Stimulated activated memory B cell treated with anti-CD40 and anti-IgM and Interleukin-4, amounts not matched to agents 10 μg/mL and 1 μg/mL and 100 μg/mL, for 72 hours (primary cell): ENCODE measurements around the gene MRGPRD.

Experiments used
- ATAC-seq: fragments of 150-1000 bp; cut with Tn5 transposase; 2 replicates; pipeline ENCODE4 v1.10.0; 2021
- H3K27ac Mint-ChIP-seq: one replicate; pipeline ENCODE4 v1.8.0; 2022; ENCODE audit warnings: mild to moderate bottlenecking, mixed read lengths
- H3K27me3 Mint-ChIP-seq: one replicate; pipeline ENCODE4 v1.8.0; 2022; ENCODE audit warnings: mixed read lengths
- H3K36me3 Mint-ChIP-seq: one replicate; pipeline ENCODE4 v1.8.0; 2022; ENCODE audit warnings: mixed read lengths
- H3K4me1 Mint-ChIP-seq: one replicate; pipeline ENCODE4 v1.8.0; 2022; ENCODE audit warnings: mixed read lengths
- H3K4me3 Mint-ChIP-seq: one replicate; pipeline ENCODE4 v1.8.0; 2022; ENCODE audit warnings: mild to moderate bottlenecking, moderate library complexity, mixed read lengths
- H3K9me3 Mint-ChIP-seq: one replicate; pipeline ENCODE4 v1.8.0; 2022; ENCODE audit warnings: mixed read lengths

The MRGPRD gene

DNA sequence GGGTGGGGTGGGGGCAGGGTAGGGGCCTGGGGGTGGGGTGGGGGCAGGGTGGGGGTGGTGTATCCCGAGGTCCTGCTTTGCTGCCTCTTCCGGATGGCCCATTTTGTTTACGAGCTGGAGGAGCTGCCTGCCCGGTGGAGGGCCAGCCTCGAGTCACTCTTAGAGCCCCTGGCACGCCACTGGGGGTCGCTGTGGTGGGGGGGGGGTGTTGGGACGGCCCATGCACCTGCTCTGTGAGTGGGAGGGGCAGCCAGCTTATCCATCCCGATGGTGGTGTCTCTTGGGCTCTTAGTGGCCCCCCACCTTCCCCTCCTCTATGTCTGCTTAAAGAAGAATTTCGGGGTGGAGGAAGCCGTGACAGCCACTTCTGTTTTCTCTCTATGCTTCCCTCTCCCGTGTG is 24.6 kb downstream of the MRGPRD start:
- peaks cover 53% of the 10 kb centered on the region for H3K27me3 Mint-ChIP-seq
- peak overlapping the region; percentile 42 for H3K27ac Mint-ChIP-seq
- ATAC-seq = peak; percentile 46
- peaks cover 14% of the 10 kb centered on the region for H3K4me1 Mint-ChIP-seq
- no peaks in the 10 kb centered on the region for H3K36me3 Mint-ChIP-seq
- H3K9me3 Mint-ChIP-seq = no peaks in the 10 kb centered on the region
- no peak overlapping the region for H3K4me3 Mint-ChIP-seq

DNA sequence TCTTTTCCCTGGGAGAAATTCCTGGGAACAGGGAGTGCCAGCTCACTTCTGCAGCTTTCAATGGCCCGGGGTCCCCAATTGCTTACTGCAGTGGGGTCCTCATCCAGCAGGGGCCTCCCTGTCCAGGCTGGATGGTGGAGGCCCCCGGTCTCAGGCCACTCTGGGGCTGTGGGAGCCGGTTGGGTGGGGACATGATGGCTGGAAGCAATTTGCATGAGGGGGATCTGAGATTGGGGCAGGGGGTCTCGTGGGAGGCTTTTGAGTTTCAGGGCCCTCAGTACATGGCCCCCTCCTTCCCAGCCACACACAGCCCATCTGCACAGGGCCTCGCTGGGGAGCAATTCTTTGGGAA is 25.2 kb downstream of the MRGPRD start:
- Mint-ChIP-seq H3K4me1 (peaks cover 14% of the 10 kb centered on the region), H3K4me3 (no peak overlapping the region), H3K36me3 (no peaks in the 10 kb centered on the region), H3K27ac (peak overlapping the region; percentile 72), H3K27me3 (peaks cover 48% of the 10 kb centered on the region), H3K9me3 (no peaks in the 10 kb centered on the region)
- ATAC-seq = peak; percentile 3

DNA sequence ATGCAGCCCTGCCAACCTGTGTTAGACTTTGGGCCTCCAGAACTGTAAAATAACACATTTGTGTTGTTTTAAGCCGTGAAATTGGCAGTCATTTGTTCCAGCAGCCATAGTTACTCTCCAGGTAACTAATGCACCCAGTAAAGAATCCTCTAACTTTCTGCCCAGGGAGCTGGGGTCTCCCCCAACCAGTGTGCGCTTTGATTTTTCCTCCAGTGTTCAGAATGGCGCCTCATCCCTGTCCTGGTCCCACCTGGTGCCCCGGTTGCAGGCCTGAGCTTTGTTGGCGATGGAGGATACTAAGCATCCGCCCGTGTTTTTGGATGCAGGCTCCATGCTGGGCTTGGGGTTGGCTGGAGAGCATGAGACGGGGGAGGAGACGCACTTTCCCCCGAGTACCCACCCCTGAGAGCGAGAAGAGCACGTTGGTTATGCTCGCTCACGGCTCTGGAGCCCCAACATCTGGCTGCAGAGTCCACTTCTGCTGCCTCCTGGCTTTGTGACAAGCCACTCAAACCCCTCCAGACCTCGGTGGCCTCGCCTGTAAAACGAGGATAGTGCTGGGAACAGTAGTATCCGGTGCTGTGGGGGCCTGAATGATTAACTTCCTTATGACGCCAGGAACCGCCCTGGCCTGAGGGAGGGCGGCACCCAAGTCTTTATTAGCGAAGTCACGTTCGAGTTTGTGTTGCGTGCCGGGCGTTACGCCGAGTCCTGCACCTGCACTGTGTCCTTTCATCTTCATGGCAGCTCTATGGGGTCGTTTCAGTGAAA is 25.8 kb downstream of the MRGPRD start:
- Mint-ChIP-seq H3K27ac (peak overlapping the region; percentile 72), H3K36me3 (no peaks in the 10 kb centered on the region), H3K9me3 (no peaks in the 10 kb centered on the region), H3K4me3 (no peak overlapping the region), H3K4me1 (peaks cover 14% of the 10 kb centered on the region), H3K27me3 (peaks cover 48% of the 10 kb centered on the region)
- peak; percentile 53 for ATAC-seq

DNA sequence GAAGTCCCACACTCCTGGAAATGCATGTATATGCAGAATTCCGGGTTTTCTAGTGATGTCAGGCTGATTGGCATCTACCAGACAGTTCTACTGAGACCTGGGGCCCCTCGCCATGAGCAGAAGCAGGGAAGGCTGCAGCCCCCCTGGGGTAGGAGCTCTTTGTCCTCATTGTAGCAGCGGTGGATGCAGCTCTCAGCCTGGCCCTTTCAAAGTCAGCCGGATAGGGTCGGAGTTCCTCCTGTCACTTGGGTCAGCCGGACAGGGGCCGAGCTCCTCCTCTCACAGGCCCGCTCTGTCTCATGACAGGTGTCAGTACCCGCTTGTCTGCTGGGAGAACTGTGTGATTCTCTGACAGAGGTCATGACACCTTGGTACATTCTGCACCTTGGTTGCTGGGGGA is 30.0 kb downstream of the MRGPRD start:
- no peak for ATAC-seq
- H3K4me3 Mint-ChIP-seq = no peak overlapping the region
- H3K4me1 Mint-ChIP-seq = peaks cover 6% of the 10 kb centered on the region

DNA sequence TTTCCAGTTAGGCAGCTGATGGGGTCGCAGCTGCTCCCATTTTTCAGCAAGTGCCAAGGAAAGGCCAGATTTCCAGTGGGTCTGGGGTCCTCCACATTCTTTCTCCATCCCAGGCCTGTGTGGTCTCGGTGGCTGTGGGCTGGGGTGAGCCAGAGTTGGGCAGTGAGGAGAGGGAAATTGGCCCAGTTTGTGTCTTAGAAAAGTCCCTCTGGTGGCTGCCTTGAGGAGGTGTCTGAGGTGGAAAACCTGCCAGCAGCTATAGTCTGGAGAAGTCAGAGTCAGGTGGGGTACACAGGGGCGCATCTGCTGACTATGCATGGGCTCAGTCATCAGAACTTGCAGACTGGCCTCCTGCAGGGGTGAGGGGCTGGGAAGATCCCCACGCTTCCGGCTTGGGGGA is 30.5 kb downstream of the MRGPRD start:
- no peak overlapping the region for H3K27ac Mint-ChIP-seq
- no peak for ATAC-seq
- no peak overlapping the region for H3K4me3 Mint-ChIP-seq
- no peaks in the 10 kb centered on the region for H3K36me3 Mint-ChIP-seq
- no peaks in the 10 kb centered on the region for H3K9me3 Mint-ChIP-seq
- H3K4me1 Mint-ChIP-seq = peaks cover 2% of the 10 kb centered on the region
- peaks cover 11% of the 10 kb centered on the region for H3K27me3 Mint-ChIP-seq

More for the DNA sequence above, 30.0 kb downstream of the MRGPRD start:
- Mint-ChIP-seq H3K36me3 (no peaks in the 10 kb centered on the region), H3K27me3 (peaks cover 16% of the 10 kb centered on the region), H3K27ac (no peak overlapping the region), H3K9me3 (no peaks in the 10 kb centered on the region)

DNA sequence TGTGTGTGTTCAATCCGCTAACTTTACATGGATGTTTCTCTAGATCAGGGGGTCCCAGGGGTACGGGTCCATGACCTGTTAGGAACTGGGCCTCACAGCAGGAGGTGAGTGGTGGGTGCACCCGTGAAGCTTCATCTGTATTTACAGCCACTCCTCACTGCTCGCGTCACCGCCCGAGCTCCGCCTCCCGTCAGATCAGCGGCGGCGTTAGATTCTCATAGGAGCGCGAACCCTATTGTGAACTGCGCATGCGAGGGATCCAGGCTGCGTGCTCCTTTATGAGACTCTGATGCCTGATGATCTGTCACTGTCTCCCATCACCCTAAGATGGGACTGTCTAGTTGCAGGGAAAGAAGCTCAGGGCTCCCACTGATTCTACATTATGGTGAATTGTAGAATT is 31.9 kb downstream of the MRGPRD start:
- Mint-ChIP-seq H3K9me3 (no peaks in the 10 kb centered on the region), H3K27ac (no peak overlapping the region), H3K4me3 (no peak overlapping the region), H3K36me3 (no peaks in the 10 kb centered on the region), H3K4me1 (no peaks in the 10 kb centered on the region), H3K27me3 (peaks cover 5% of the 10 kb centered on the region)
- no peak for ATAC-seq

DNA sequence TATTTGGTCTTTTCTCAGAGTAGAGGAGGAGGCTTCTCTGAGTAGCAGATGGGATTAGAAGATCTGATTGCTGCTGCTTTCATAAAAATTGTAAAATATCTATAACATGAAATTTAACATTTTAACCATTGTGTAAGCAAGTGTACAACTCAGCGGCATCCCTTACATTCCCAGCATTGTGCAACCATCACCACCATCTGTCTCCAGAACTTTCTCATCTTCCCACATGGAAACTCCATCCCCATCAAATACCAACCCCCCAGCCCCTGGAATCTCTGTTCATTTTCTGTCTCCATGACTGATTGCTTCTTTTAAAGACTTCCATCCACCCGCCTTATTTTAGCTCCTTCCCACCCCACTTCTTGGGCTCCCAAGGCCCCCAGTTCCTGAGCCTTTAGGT is 32.3 kb downstream of the MRGPRD start:
- Mint-ChIP-seq H3K4me1 (peaks cover 2% of the 10 kb centered on the region), H3K9me3 (no peaks in the 10 kb centered on the region), H3K27me3 (peaks cover under 1% of the 10 kb centered on the region), H3K4me3 (no peak overlapping the region), H3K36me3 (no peaks in the 10 kb centered on the region), H3K27ac (no peak overlapping the region)
- ATAC-seq = no peak

DNA sequence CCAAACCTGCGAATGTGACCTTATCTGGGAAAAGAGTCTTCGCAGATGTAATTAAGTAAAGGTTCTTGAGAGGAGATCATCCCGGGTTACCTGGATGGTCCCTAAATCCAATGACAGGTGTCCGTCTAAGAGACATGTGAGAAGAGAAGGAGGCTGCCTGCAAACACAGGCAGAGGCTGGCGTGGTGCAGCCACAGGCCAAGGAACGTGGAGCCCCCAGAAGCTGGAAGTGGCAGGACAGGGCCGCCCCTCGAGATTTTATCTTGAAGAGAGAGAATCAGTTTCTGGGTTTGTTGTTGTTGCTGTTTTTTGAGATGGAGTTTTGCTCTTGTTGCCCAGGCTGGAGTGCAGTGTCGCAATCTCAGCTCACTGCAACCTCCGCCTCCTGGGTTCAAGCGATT is 33.6 kb downstream of the MRGPRD start:
- H3K4me1 Mint-ChIP-seq = peaks cover 13% of the 10 kb centered on the region
- no peaks in the 10 kb centered on the region for H3K9me3 Mint-ChIP-seq
- ATAC-seq = no peak
- no peaks in the 10 kb centered on the region for H3K36me3 Mint-ChIP-seq
- H3K27me3 Mint-ChIP-seq = no peaks in the 10 kb centered on the region
- H3K4me3 Mint-ChIP-seq = no peak overlapping the region
- peak overlapping the region; percentile 60 for H3K27ac Mint-ChIP-seq

DNA sequence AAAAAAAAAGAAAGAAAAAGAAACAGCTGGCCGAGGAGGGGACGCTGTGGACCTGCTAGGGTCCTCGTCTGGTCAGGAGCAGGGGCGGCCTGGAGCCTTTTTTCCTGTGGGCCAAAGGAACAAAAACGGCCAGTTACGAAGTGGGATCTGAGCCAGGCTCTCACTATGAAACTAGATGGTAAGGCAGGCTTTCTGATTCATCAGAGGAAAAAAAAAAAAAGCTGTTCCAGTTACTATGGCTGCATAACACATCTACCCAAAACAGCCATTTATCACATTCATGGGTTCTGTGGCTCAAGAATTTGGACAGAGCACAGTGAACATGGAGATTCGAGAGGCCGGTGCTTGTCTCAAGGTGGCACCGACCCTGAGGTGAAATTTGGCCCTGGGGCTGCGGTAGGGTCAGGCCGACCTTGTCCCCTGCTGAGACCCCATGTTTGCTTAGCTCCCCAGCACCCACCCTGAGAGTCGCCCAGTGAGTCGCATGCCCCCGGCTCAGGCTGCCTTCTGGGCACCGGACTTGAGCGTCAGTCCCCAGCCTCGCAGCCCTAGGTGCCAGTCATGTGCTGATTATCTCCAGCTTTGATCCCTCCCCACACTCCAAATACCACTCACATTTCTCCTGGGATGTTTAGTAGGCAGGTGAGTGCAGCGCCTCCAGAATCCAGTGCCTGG is 34.2 kb downstream of the MRGPRD start:
- Mint-ChIP-seq H3K27ac (peak overlapping the region; percentile 60), H3K4me3 (no peak overlapping the region), H3K9me3 (no peaks in the 10 kb centered on the region), H3K4me1 (peaks cover 13% of the 10 kb centered on the region), H3K27me3 (no peaks in the 10 kb centered on the region), H3K36me3 (no peaks in the 10 kb centered on the region)
- ATAC-seq = no peak

DNA sequence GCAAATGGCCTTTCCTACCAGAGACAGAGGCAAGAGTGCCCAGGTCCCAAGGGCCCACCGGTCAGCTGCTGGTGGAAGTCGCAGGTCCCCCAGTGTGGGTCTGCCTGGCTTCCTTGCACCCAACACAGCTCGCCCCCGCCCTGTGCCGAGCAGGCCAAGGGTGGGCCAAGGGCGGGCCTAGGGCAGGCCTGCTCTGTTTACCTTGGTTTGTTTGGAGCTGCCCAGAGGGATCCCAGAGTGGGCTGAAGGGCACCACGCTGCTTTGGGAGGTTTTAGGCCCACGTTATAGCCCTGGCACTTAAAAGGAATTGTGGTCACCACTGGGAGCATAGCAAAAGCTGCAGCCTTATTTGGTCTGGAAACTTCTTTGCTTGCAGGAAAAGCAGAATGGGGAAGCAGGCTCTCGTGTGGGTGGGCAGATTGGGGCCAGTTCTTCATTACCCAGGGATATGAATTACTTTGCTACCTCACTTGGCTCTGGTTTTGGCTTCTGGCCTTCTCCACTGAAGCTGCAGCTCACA is 38.0 kb downstream of the MRGPRD start:
- Mint-ChIP-seq H3K9me3 (no peaks in the 10 kb centered on the region), H3K4me3 (no peak overlapping the region), H3K27ac (peak overlapping the region; percentile 79), H3K36me3 (peaks cover 30% of the 10 kb centered on the region), H3K27me3 (no peaks in the 10 kb centered on the region), H3K4me1 (peaks cover 13% of the 10 kb centered on the region)
- peak; percentile 84 for ATAC-seq

DNA sequence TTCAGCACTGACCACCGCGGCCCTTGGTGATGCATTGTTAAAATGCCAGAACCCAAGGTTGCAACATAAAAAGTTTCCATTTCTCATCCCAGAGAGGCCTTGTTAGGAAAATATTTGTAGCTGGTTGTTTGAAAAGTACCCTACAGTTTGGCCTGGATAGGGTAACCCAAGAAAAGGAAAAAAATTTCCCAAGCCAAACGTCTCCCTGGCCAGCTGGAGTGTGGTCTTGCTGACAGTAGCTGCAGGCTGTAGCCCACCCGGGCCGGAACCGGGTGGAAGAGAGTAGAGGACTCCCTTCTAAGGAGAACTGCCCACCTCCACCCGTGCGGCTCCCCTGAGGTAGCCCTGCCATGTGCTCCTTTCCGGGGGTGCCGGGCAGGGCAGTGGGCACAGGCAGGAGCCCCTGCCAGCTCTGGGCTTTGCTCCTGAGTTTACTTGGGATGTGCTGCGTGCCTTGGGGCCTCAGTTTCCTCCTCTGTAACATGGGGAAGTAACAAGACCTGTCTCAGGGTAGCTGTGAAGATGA is 38.6 kb downstream of the MRGPRD start:
- Mint-ChIP-seq H3K4me1 (peaks cover 13% of the 10 kb centered on the region), H3K9me3 (no peaks in the 10 kb centered on the region), H3K36me3 (peaks cover 37% of the 10 kb centered on the region), H3K27me3 (no peaks in the 10 kb centered on the region), H3K27ac (peak overlapping the region; percentile 79), H3K4me3 (no peak overlapping the region)
- ATAC-seq = no peak

DNA sequence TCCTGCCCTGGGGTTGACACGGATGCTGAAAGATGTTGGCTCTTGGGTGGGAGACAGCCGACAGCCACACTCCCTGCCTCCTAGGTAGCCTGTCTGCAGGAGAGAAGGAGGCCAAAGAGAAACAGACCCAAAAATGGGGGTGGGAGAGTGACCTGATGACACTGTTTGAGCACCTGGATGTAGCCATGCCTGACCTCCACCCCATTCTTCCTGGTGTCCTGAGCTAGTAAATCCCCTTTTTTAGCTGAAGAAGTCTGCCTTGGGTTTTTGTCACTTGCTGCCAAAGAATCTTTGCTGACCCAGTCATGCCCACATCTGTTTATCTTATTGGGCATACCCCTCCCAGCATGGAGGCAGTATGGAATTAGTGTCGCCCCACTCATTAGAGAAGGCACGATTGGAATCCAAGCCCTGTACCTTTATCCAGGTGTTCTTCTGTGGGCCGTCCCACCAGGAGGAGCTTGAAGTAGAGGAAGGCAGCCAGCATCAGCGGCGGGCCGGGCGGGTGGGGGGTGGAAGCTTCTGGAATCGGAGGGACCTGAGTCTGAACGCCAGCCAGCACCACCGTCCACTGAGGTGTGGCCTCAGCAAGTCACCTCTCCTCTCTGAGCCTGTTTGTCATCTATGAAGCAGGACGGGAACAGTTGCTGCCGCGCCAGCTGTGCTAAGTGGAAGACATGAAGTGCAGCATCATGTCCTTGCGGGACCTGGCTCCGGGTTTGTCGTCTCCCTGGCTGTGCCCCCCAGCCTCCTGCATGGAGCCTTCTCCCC is 39.3 kb downstream of the MRGPRD start:
- H3K4me1 Mint-ChIP-seq = peaks cover 13% of the 10 kb centered on the region
- peaks cover 43% of the 10 kb centered on the region for H3K36me3 Mint-ChIP-seq
- ATAC-seq = no peak
- no peaks in the 10 kb centered on the region for H3K9me3 Mint-ChIP-seq
- no peak overlapping the region for H3K4me3 Mint-ChIP-seq
- H3K27ac Mint-ChIP-seq = peak overlapping the region; percentile 79
- no peaks in the 10 kb centered on the region for H3K27me3 Mint-ChIP-seq

DNA sequence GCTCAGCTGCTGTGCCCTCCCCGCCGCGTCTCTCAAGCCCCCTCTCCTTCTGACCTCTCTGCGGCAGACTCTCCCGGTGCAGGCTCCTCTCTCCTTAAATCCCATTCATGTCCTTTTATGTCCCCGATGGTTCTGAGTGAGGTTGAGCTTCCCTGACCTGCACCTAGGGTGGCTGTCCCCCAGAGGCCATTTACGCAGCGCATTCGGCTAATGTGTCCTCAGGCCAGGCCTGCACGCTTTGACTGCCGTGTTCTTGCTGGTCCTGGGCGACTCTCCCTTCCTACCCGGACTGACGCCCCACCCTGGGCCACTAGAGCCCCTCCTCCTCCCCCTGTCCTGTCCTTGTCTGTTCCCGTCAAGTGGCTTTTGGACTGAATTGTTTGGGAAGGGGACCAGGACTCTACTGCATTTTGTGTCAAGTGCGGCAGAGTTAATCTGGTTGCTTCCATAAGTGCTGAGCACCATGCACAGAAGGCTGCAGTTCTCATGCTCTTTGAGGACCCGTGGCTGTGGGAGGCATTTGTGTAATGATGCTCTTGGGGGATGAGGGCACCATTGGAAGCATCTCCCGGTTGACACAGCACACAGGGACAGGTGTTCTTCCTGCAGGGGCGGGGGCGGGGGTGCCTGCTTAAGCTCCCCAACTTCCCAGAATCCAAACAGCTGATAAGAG is 40.0 kb downstream of the MRGPRD start:
- Mint-ChIP-seq H3K4me3 (no peak overlapping the region), H3K27ac (no peak overlapping the region), H3K4me1 (peaks cover 13% of the 10 kb centered on the region), H3K27me3 (no peaks in the 10 kb centered on the region), H3K9me3 (no peaks in the 10 kb centered on the region), H3K36me3 (peaks cover 43% of the 10 kb centered on the region)
- ATAC-seq = no peak

DNA sequence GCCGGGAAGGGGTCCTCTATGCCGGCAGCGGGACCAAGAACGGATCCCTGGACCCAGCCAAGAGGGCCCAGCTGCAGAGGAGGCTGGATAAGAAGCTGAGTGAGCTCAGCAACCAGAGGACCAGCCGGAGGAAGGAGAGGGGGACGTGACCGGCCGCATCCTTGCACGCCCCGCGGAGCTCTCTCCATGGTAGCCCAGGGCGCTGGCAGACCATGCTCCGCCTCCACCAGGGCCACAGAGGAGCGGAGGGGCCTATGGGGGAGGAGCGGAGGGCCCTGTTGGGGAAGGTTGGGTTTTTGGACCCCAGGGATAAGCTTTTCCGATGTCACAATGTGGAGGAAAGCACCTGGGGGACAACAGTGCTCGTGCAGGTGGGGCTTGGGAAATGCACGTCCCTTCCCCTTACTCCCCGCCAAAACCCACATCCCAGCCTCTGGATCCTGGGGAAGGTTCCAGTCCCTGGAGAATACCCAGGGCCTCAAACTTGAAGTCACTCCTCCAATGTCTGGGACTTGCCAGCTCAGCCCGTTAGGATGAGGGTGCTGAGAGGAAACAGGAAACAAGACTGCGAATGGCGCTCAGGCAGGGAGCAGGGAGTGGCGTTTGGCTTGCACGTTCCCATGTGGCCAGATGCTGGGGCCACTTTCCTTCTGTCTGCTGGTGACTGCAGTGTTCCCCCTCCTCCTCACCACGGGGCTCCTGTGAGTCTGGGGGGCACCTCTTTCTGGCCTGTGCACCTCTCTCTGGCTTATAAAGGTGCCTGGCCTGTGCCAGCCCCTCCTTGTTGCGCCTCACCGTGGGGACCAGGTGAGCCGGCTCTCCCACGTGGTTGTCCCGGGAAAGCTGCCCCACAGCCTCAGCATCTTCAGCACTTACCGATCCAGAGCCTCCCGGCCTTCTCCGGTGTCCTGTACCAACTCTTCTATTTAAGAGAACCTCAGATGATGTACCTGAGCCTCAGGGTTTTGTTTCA is 40.9 kb downstream of the MRGPRD start:
- Mint-ChIP-seq H3K4me1 (peaks cover 13% of the 10 kb centered on the region), H3K4me3 (no peak overlapping the region), H3K36me3 (peaks cover 51% of the 10 kb centered on the region), H3K27me3 (no peaks in the 10 kb centered on the region), H3K27ac (no peak overlapping the region), H3K9me3 (no peaks in the 10 kb centered on the region)
- ATAC-seq = no peak
